Prostate gland (tissue), 2 donors: ENCODE measurements around the gene PRKAG2.

Source experiments
- POLR2A ChIP-seq: fragments of 450-650 bp; IDR thresholded peaks from one replicate; pipeline ENCODE4 v1.6.1; 2016; ENCODE audit warnings: antibody characterized with exemption, mild to moderate bottlenecking
- TF ChIP-seq, protein P1 (sequence below), 4 experiments: fragments of 200-600 bp in 2 of 4; fragments of 450-650 bp in 2 of 4; sonication (generic) in 2 of 4; IDR thresholded peaks; 1 replicate in 3 of 4; 2 replicates in 1 of 4; pipeline ENCODE4 v1.5.1; 2016 to 2019; ENCODE audit warnings: antibody characterized with exemption in 4 of 4, mild to moderate bottlenecking in 2 of 4, moderate library complexity in 2 of 4

DNA sequence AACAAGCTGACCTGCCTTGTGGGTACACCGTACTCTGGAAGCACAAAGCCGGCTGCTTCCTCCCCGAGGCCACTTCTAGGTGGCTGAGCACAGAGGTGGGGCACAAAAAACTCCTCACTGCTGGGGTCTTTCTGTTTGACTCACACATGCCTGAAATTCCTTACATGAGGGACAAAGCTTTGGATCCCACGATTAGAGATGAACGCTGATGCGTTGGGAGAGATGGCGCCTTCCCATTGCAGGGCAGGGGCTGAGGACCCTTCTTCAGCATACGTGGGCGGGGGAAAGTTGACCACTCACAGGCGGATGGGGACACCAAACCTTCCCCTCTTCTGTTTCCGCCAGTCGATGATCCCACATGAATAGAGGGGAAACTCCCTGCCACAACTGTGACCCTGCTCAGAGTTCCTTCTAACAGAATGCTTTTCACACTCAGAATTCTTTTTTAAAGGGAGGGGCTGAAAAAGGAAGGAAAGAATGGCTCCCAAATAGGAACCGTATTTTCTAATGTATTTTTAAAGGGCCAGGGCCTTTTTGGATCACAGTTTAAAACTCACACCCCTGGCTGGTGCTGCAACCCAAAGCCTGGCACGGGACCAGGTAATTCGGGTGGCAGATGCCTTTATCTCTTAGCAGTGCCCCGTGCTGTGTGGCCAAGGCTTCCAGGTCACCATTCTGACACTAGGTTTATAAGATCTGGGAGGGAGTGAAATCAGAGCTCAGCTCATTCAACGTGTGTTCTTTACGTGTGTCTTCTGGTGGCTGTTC lies 134.0 kb downstream of the PRKAG2 start:
- TF ChIP-seq, protein P1, sequence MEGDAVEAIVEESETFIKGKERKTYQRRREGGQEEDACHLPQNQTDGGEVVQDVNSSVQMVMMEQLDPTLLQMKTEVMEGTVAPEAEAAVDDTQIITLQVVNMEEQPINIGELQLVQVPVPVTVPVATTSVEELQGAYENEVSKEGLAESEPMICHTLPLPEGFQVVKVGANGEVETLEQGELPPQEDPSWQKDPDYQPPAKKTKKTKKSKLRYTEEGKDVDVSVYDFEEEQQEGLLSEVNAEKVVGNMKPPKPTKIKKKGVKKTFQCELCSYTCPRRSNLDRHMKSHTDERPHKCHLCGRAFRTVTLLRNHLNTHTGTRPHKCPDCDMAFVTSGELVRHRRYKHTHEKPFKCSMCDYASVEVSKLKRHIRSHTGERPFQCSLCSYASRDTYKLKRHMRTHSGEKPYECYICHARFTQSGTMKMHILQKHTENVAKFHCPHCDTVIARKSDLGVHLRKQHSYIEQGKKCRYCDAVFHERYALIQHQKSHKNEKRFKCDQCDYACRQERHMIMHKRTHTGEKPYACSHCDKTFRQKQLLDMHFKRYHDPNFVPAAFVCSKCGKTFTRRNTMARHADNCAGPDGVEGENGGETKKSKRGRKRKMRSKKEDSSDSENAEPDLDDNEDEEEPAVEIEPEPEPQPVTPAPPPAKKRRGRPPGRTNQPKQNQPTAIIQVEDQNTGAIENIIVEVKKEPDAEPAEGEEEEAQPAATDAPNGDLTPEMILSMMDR (IDR thresholded peaks at IDR 0.05), result no peak
- no peak for TF ChIP-seq POLR2A
